T-helper 1 cell treated with Interleukin-12 subunit alpha and Interleukin-12 subunit beta and Interleukin-4 antibody, amounts not matched to agents 30 ng/mL and 1 ng/mL, for 36 hours (primary cell): ENCODE measurements around the gene NTNG2. TPM values are rescaled to one million over a fixed set of nuclear protein-coding genes. Genes with fewer than 3 reads are reported as not detected.

Source experiments
- intact Hi-C: fragments of 100-400 bp; cut with micrococcal nuclease; formaldehyde crosslinking; loops from one replicate; pipeline ENCODE4 v1.15.1; 2024
- total RNA-seq: library from RNA; stranded (reverse); gene quantifications from 2 replicates; pipeline ENCODE4 v1.2.3, GENCODE V29; 2022

NTNG2 gene
- total RNA-seq, 1 donor from 2014 or later = 10.1 TPM

- intact Hi-C loops = no loop called here
These were observed 15.3 kb upstream of the NTNG2 start for GRCh38 chr9:132146575-132146974.

GRCh38 chr9:132147331-132147730, 14.5 kb upstream of the NTNG2 start:
- intact Hi-C loops = no loop called here

- intact Hi-C loops = no loop called here
These were observed 14.0 kb upstream of the NTNG2 start for GRCh38 chr9:132147839-132148238.

GRCh38 chr9:132150256-132150655, 11.6 kb upstream of the NTNG2 start:
- intact Hi-C loops = no loop called here

GRCh38 chr9:132151118-132151517, 10.7 kb upstream of the NTNG2 start:
- intact Hi-C loops = no loop called here

- intact Hi-C loops = no loop called here
These were observed 9.6 kb upstream of the NTNG2 start for GRCh38 chr9:132152231-132152630.

GRCh38 chr9:132154863-132155567, 6.8 kb upstream of the NTNG2 start:
- intact Hi-C loops = no loop called here

GRCh38 chr9:132155568-132155895, 6.3 kb upstream of the NTNG2 start:
- intact Hi-C loops = no loop called here

GRCh38 chr9:132156262-132156661, 5.6 kb upstream of the NTNG2 start:
- intact Hi-C loops = no loop called here

GRCh38 chr9:132157347-132158116, 4.3 kb upstream of the NTNG2 start:
- intact Hi-C loops = no loop called here

- intact Hi-C loops = loop anchor here (1.0 to 10.0 kb wide), 8 partner anchors 16 to 1449 kb away; partner anchors contain the start of genes FAM78A, TSC1 and TTF1
These were observed 786 bp upstream of the NTNG2 start for GRCh38 chr9:132160802-132161742.

- intact Hi-C loops = loop anchor here (5.0 to 10.0 kb wide), 4 partner anchors 242 to 1451 kb away; partner anchors contain the start of genes FAM78A, TSC1 and TTF1
These were observed 1.1 kb downstream of the NTNG2 start for GRCh38 chr9:132162764-132163456.

GRCh38 chr9:132163457-132163875, 1.6 kb downstream of the NTNG2 start:
- intact Hi-C loops = loop anchor here (5.0 to 10.0 kb wide), 4 partner anchors 241 to 1451 kb away; partner anchors contain the start of genes FAM78A, TSC1 and TTF1

- intact Hi-C loops = loop anchor here (5.0 to 10.0 kb wide), 4 partner anchors 241 to 1452 kb away; partner anchors contain the start of genes FAM78A, TSC1 and TTF1
These were observed 2.2 kb downstream of the NTNG2 start for GRCh38 chr9:132163876-132164603.

GRCh38 chr9:132164604-132165362, 2.9 kb downstream of the NTNG2 start:
- intact Hi-C loops = loop anchor here (5.0 to 10.0 kb wide), 4 partner anchors 240 to 1452 kb away; partner anchors contain the start of genes FAM78A, TSC1 and TTF1

- intact Hi-C loops = loop anchor here (10.0 kb wide), 3 partner anchors 238 to 892 kb away; partner anchors contain the start of genes FAM78A, TSC1 and TTF1
These were observed 4.7 kb downstream of the NTNG2 start for GRCh38 chr9:132166599-132166998.

- intact Hi-C loops = loop anchor here (10.0 kb wide), 3 partner anchors 238 to 892 kb away; partner anchors contain the start of genes FAM78A, TSC1 and TTF1
These were observed 5.3 kb downstream of the NTNG2 start for GRCh38 chr9:132167192-132167591.

- intact Hi-C loops = loop anchor here (2.0 to 10.0 kb wide), 4 partner anchors 236 to 894 kb away; partner anchors contain the start of genes FAM78A, TSC1 and TTF1
These were observed 6.5 kb downstream of the NTNG2 start for GRCh38 chr9:132168347-132168746.

- intact Hi-C loops = loop anchor here (1.0 to 10.0 kb wide), 5 partner anchors 67 to 894 kb away; partner anchors contain the start of genes FAM78A, TSC1 and TTF1
These were observed 7.0 kb downstream of the NTNG2 start for GRCh38 chr9:132168851-132169250.
